GM13977 (cell line): Measurements from ENCODE around the gene EML4.
"Not testable (repeated sequence)": the region's sequence is repeated elsewhere in the genome, so short reads cannot be mapped to it uniquely, and the experiment has no call there.

ENCODE experiments used
- DNase-seq: peaks from one replicate; pipeline ENCODE4 v3.0.0; 2012; ENCODE audit warnings: low spot score
- in situ Hi-C: fragments of 300-500 bp; cut with MboI; formaldehyde crosslinking; loops from one replicate; pipeline ENCODE4 v1.12.0; 2022; ENCODE audit warnings: low sequenced_read_pairs, low pct_unique_long_range_greater_than_20kb, mixed read lengths, inconsistent platforms; ENCODE audit not compliant: unreplicated experiment
- TF ChIP-seq, protein P1 (sequence below): IDR thresholded peaks from 2 replicates; pipeline ENCODE4 v1.5.1; 2012; ENCODE audit warnings: mild to moderate bottlenecking, control low read depth; ENCODE audit not compliant: insufficient read depth; ENCODE audit errors: extremely low read depth, missing control alignments

Gene EML4

DNA sequence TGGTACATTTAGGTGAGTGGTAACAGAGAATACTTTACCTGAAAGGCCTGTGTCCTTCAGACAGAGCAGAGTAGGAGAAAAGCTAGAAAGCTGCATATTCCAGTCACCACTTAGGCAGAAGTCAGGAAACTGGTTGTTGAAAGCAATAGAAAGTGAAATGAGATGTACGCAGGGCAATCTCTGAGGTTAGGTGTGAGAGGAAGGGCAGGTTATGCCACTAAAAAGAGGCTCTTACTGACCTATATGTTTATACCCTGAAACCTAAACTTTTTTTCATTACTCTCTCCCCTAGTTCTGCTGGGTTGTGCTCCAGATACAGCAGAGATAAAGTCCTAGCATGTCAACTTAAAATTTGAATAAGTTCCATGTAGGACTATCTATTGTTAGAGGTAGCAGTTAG, 98.4 kb downstream of the EML4 start:
- in situ Hi-C loops = no loop called here
- TF ChIP-seq, protein P1, sequence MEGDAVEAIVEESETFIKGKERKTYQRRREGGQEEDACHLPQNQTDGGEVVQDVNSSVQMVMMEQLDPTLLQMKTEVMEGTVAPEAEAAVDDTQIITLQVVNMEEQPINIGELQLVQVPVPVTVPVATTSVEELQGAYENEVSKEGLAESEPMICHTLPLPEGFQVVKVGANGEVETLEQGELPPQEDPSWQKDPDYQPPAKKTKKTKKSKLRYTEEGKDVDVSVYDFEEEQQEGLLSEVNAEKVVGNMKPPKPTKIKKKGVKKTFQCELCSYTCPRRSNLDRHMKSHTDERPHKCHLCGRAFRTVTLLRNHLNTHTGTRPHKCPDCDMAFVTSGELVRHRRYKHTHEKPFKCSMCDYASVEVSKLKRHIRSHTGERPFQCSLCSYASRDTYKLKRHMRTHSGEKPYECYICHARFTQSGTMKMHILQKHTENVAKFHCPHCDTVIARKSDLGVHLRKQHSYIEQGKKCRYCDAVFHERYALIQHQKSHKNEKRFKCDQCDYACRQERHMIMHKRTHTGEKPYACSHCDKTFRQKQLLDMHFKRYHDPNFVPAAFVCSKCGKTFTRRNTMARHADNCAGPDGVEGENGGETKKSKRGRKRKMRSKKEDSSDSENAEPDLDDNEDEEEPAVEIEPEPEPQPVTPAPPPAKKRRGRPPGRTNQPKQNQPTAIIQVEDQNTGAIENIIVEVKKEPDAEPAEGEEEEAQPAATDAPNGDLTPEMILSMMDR = no peak
- DNase-seq = no peak

DNA sequence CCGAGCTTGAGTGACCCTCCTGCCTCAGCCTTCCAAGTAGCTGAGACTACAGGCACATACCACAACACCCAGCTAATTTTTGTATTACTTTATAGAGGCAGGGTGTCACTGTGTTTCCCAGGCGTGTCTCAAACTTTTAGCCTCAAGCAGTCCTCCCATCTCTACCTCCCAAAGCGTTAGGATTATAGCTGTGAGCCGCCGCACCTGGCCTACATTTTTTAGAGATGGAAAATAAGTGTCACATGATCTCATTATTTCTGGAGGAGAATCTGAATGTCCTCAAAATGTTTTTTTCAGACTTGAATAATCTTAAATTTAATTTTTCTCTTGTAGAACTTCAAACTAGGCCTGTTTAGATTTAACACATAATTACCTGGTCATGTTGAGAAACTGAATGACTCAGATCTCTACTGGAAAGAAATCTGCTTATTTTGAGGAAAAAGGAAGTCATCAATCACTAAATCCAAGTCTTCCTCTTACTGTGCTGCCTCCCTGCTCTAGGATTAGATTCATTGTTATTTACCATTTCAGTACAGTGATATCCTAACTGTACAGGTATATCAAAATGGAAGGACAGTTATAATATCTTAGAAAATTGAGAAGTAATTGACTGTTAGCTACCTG, 99.5 kb downstream of the EML4 start:
- no peak for DNase-seq
- in situ Hi-C loops = no loop called here
- TF ChIP-seq, protein P1 = no peak

DNA sequence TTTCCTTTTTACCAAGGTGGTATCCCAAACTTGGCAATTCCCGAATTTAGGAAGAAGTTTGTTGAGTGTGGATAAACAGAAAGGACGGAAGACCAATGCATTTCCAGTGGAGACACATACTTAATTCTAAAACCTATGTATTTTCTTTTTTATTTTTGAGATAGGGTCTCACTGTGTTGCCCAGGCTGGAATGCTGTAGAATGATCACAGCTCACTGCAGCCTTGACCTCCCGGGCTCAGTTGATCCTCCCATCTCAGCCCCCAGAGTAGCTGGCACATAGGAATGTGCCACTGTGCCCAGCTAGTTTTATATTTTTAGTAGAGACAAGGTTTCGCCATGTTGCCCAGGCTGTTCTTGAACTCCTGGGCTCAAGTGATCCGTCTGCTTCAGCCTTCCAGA, 101.6 kb downstream of the EML4 start:
- in situ Hi-C loops = no loop called here
- no peak for DNase-seq
- TF ChIP-seq, protein P1 = no peak

DNA sequence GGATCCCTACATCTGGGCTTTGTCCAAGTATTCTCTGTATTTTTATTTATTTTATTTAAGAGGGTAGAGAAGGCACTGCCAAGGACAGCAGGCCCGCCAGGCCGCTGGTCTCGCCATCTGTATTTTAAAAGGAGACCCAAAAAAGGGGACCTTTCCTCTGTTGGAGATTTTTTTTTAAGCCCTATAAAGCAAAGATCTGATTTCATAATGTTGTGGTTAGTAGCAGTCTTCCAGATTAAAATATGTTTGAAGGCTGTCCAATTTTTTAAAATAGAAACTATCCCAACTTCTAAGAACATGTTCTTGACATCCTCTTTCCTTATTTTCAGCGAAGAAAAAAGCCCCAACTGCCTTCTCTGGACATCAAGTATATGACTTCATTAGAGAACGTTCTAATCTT, 102.1 kb downstream of the EML4 start:
- DNase-seq, in situ Hi-C loops: not testable (repeated sequence)

DNA sequence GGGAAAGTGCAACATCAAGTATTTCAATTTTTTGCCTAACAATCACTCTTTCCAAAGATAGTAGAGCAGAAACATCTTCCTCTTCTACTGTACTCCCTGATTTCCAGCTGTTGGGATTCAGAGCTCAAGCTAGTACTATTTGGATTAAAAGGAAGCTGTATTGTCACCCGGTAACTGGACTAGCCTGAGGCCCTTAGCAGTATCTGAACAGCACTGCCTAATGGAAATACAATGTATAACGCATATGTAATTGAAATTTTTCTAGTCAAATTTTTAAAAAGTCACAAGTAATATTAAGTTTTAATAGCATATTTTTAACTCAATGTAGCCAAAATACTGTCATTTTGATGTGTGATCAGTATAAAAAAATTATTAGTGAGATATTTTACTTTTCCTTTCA, 105.7 kb downstream of the EML4 start:
- TF ChIP-seq, protein P1 = no peak
- no peak for DNase-seq
- in situ Hi-C loops = no loop called here

DNA sequence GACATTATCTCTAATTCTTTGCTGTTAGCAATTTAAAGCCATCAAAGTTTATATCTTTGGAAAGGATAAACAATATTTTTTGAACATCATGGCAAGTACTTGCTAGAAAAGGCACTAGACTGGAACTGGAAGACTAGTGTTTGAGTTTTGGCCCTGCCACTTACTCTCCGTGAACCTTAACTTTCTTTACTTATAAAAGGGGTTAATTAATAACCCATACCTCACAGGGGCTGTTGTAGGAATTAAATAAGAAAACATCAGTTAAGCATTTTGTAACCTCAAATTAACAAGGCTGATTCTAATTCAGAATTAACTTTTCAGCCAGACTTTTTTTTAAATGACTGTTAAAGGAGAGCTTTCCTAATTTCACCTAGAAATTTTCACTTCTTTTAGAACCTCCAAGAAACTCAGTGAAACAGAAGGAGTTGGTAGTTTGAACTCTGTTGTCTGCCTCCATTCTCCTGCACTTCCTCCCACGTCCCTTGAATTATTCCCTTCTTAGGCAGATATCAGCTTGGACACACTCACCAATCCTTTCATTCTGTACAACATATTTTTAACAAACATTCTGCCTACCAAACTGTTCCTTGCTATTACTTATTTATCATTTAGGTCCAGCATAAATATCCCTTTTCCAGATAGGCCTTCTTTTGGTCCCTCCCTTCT, 112.4 kb downstream of the EML4 start:
- in situ Hi-C loops = no loop called here
- TF ChIP-seq, protein P1 = no peak
- no peak for DNase-seq

DNA sequence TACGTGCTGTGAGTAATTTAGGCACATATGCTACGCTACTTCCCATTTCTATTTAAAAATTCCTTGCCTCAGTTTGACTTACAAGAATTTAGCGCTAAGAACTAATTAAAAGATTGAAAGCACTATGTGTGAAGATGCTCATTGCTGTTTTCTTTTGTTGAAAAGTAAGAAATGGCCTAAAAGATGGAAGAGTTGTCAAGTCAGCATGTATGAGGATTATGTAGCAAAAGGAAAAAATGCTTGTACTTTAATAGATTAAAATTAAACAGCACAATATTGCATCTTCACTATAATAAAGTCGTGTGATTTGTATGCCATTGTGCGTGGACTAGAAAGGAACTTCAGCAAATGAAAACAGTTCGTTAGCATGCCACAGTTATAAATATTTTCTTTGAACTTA, 114.9 kb downstream of the EML4 start:
- TF ChIP-seq, protein P1 = no peak
- DNase-seq = no peak
- in situ Hi-C loops = no loop called here
